Mammary epithelial cell (primary cell): ENCODE measurements around the gene ANP32B.

Experiments used
- CTCF ChIP-seq, 2 donors: IDR thresholded peaks in 1 of 2; conservative IDR thresholded peaks in 1 of 2; 2 replicates each; pipeline ENCODE4 v1.5.1; 2011 to 2012; ENCODE audit warnings: inconsistent platforms in 2 of 2, low read length in 2 of 2, mild to moderate bottlenecking in 2 of 2, control low read depth in 1 of 2, low read depth in 1 of 2; ENCODE audit not compliant: insufficient read depth in 1 of 2; ENCODE audit errors: extremely low read depth in 1 of 2
- EZH2 ChIP-seq: IDR thresholded peaks from 2 replicates; pipeline ENCODE4 v1.6.1; 2012; ENCODE audit warnings: low read length, inconsistent platforms, borderline replicate concordance

DNA sequence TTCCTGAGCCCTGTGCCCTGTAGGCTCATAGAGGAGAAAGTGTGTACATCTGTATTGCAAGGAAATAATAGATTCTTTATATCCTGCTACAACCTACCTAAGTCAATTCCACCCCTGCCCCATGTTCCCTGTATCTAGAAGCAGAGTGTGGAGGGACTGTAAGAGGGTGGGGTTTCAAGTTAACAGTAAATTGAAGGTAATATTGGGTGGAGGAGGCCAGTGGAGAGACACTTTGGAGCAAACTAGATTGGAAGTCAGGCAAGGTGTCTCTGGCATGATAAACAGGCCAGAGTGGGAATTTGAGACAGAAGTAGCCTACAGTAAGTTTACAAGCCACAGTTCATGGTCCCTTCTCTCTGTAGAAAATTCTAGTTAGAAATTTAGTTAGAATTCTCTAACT, 42.9 kb upstream of the ANP32B start:
- no peak for TF ChIP-seq EZH2
- TF ChIP-seq CTCF (conservative IDR thresholded peaks at IDR 0.05 in 1 of 2, IDR thresholded peaks at IDR 0.05 in 1 of 2; ENCODE audit: extremely low read depth in 1 of 2, insufficient read depth in 1 of 2, low read depth in 1 of 2, low read length in 2 of 2), result no peak
